ENCODE measurements around the gene TMEM233. TPM values are rescaled to one million over a fixed set of nuclear protein-coding genes. Genes with fewer than 3 reads are reported as not detected.
"Not testable (repeated sequence)": the region's sequence is repeated elsewhere in the genome, so short reads cannot be mapped to it uniquely, and the experiment has no call there.

Gene TMEM233
- total RNA-seq, 1 donor from 2014 or later, result 0.96 TPM

GRCh38 chr12:119645535-119646059, 52.0 kb downstream of the TMEM233 start:
- no peaks in the 10 kb centered on the region for H3K27me3 ChIP-seq
- no peaks in the 10 kb centered on the region for H3K9me3 ChIP-seq
- no peaks in the 10 kb centered on the region for H3K36me3 ChIP-seq
- TF ChIP-seq, protein P1, sequence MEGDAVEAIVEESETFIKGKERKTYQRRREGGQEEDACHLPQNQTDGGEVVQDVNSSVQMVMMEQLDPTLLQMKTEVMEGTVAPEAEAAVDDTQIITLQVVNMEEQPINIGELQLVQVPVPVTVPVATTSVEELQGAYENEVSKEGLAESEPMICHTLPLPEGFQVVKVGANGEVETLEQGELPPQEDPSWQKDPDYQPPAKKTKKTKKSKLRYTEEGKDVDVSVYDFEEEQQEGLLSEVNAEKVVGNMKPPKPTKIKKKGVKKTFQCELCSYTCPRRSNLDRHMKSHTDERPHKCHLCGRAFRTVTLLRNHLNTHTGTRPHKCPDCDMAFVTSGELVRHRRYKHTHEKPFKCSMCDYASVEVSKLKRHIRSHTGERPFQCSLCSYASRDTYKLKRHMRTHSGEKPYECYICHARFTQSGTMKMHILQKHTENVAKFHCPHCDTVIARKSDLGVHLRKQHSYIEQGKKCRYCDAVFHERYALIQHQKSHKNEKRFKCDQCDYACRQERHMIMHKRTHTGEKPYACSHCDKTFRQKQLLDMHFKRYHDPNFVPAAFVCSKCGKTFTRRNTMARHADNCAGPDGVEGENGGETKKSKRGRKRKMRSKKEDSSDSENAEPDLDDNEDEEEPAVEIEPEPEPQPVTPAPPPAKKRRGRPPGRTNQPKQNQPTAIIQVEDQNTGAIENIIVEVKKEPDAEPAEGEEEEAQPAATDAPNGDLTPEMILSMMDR (IDR thresholded peaks at IDR 0.05), result no peak
- H3K4me1 ChIP-seq, result no peaks in the 10 kb centered on the region
- intact Hi-C loops (cut with DNase I), result no loop called here
- H3K27ac ChIP-seq, result no peak overlapping the region
- no peak overlapping the region for H3K4me3 ChIP-seq
- no peak for DNase-seq
- ATAC-seq, result no peak

- intact Hi-C loops (cut with DNase I), result no loop called here
- Histone ChIP-seq H3K27ac (no peak overlapping the region), H3K27me3 (no peaks in the 10 kb centered on the region), H3K9me3 (peaks cover 5% of the 10 kb centered on the region), H3K36me3 (no peaks in the 10 kb centered on the region), H3K4me1 (no peaks in the 10 kb centered on the region), H3K4me3 (no peak overlapping the region)
- ATAC-seq (no peak), DNase-seq (no peak)
- TF ChIP-seq, protein P1 (IDR thresholded peaks at IDR 0.05), result peak; percentile 82
Measured at GRCh38 chr12:119649202-119649808, 55.7 kb downstream of the TMEM233 start.

DNA sequence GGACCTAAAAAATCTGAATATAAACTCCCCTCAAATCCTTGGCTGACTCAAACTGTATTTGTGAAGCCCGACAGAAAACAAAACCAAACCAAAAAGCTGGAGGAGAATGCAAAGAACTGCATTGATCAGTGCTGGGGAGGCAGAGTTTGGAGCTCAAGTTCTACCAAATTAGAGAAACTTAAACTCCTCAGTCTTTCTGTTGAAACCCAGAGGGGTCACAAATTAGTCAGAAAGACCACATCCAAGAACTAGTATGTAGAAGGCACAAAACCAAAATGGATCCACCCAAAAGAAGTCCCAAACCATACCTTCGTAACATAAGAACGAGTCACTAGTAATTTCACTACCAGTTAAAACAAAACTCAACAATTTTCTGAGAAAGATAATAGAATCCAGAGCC, 59.1 kb downstream of the TMEM233 start:
- Histone ChIP-seq H3K27ac (no peak overlapping the region), H3K36me3 (no peaks in the 10 kb centered on the region), H3K27me3 (no peaks in the 10 kb centered on the region), H3K4me1 (no peaks in the 10 kb centered on the region), H3K4me3 (no peak overlapping the region), H3K9me3 (peaks cover 5% of the 10 kb centered on the region)
- intact Hi-C loops (cut with DNase I), result no loop called here
- ATAC-seq (no peak), DNase-seq (no peak)
- TF ChIP-seq, protein P1 (IDR thresholded peaks at IDR 0.05), result no peak

DNA sequence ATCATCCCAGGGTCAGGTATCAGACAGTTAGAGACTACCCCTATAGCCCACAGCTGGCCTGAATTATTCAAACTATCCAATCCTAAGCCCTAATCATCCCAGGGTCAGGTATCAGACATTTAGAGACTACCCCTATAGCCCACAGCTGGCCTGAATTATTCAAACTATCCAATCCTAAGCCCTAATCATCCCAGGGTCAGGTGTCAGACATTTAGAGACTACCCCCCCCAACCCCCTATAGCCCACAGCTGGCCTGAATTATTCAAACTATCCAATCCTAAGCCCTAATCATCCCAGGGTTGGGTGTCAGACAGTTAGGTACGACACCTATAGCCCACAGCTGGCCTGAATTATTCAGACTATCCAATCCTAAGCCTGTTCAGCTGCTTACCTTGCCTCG, 63.4 kb downstream of the TMEM233 start:
- H3K27ac ChIP-seq; H3K4me1 ChIP-seq; intact Hi-C loops (cut with DNase I); H3K36me3 ChIP-seq; ATAC-seq; H3K27me3 ChIP-seq; H3K9me3 ChIP-seq; DNase-seq; H3K4me3 ChIP-seq: not testable (repeated sequence)

DNA sequence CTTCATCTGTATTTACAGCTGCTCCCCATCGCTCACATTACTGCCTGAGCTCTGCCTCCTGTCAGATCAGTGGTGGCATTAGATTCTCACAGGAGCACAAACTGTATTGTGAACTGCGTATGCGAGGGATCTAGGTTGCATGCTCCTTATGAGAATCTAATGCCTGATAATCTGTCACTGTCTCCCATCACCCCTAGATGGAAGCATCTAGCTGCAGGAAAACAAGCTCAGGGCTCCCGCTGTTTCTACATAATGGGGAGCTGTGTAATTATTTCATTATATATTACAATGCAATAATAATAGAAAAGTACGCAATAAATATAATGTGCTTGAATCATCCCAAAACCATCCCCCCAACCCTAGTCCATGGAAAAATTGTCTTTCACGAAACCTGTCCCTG, 64.6 kb downstream of the TMEM233 start:
- H3K27ac ChIP-seq; H3K4me3 ChIP-seq; H3K27me3 ChIP-seq; H3K4me1 ChIP-seq; H3K36me3 ChIP-seq; H3K9me3 ChIP-seq; ATAC-seq; intact Hi-C loops (cut with DNase I); DNase-seq: not testable (repeated sequence)

DNA sequence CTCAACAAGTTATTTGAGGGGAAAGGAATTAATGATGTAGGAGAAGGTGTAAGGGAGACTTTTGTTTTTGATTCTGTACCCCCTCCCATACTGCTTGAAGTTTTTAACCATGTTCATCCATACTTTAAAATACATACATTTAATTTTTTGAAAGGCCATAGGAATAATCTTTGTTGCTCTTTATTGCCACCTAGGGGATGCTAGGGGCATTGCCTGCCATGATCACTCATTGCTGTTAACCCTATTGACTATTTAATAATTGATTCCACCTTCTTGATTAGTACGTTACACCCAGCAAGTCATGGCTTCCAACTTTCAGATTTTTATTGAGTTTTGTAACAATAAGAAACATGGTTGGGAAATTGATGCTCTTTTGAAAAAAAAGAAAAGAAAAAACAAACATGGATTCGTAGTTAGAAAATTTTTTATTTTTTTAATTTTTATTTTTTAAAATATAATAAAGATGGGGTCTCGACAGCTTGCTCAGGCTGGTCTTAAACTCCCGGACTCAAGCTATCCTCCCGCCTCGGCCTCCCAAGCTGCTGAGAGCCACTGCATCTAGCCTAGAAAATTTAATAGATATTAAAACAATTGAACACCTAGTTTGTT, 65.8 kb downstream of the TMEM233 start:
- intact Hi-C loops (cut with DNase I), result no loop called here
- no peaks in the 10 kb centered on the region for H3K9me3 ChIP-seq
- no peaks in the 10 kb centered on the region for H3K4me1 ChIP-seq
- H3K4me3 ChIP-seq, result no peak overlapping the region
- H3K27ac ChIP-seq, result no peak overlapping the region
- no peaks in the 10 kb centered on the region for H3K36me3 ChIP-seq
- no peaks in the 10 kb centered on the region for H3K27me3 ChIP-seq
- TF ChIP-seq, protein P1 (IDR thresholded peaks at IDR 0.05), result peak; percentile 97
- ATAC-seq (peak; percentile 80), DNase-seq (no peak)

All from upper lobe of right lung (tissue), 1 donor.